ENCODE measurements around the gene ARMC6.

ARMC6 gene

DNA sequence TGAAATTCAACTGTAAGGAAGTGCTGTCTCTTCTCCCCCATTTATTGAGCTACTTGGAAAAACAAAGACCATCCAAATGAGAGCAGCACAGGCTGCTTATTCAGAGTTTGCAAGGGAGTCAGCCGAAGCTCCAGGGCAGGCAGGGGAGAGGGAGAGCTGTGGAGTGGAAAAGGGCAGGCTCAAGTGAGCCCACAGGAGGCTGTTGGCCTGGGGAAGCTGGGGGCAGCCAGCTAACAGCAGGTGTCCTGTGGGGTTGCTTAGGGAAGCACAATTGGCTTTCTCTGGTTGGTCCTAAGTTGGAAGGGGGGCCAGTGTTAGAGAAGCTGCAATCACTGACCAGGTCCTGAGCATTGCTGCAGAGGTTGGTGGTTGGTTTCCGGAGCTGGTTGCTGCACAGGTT, 54.3 kb downstream of the ARMC6 start:
- Histone ChIP-seq H3K4me1 (ENCODE audit: insufficient read depth, low read length) (no peaks in the 10 kb centered on the region), H3K4me2 (ENCODE audit: insufficient read depth, low read length) (no peak overlapping the region), H3K4me3 (ENCODE audit: low read depth in 1 of 2, low read length in 2 of 2) (no peak overlapping the region), H3K36me3 (ENCODE audit: insufficient read depth, low read length) (peaks cover 9% of the 10 kb centered on the region), H3K79me2 (ENCODE audit: insufficient read depth, low read length) (peaks cover 3% of the 10 kb centered on the region; the same call in 1 of the 2 replicates), H3K9me3 (ENCODE audit: insufficient read depth, low read length, severe bottlenecking) (no peaks in the 10 kb centered on the region), H3K27me3 (ENCODE audit: insufficient read depth, low read length, poor library complexity) (no peaks in the 10 kb centered on the region), H2AFZ (ENCODE audit: low read depth, low read length) (no peak overlapping the region), H3K9ac (ENCODE audit: low read depth, low read length) (no peak overlapping the region), H3K27ac (ENCODE audit: low read length) (no peak overlapping the region), H4K20me1 (ENCODE audit: insufficient read depth, low read length) (no peaks in the 10 kb centered on the region; the same call in 1 of the 2 replicates)
- TF ChIP-seq EZH2 (IDR thresholded peaks at IDR 0.05; ENCODE audit: borderline replicate concordance, low read depth, low read length, severe bottlenecking), result no peak
- TF ChIP-seq, protein P1, sequence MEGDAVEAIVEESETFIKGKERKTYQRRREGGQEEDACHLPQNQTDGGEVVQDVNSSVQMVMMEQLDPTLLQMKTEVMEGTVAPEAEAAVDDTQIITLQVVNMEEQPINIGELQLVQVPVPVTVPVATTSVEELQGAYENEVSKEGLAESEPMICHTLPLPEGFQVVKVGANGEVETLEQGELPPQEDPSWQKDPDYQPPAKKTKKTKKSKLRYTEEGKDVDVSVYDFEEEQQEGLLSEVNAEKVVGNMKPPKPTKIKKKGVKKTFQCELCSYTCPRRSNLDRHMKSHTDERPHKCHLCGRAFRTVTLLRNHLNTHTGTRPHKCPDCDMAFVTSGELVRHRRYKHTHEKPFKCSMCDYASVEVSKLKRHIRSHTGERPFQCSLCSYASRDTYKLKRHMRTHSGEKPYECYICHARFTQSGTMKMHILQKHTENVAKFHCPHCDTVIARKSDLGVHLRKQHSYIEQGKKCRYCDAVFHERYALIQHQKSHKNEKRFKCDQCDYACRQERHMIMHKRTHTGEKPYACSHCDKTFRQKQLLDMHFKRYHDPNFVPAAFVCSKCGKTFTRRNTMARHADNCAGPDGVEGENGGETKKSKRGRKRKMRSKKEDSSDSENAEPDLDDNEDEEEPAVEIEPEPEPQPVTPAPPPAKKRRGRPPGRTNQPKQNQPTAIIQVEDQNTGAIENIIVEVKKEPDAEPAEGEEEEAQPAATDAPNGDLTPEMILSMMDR (IDR thresholded peaks at IDR 0.05; ENCODE audit: borderline replicate concordance, extremely low read depth, low read length, poor library complexity, severe bottlenecking), result no peak
- ATAC-seq (ENCODE audit: insufficient read depth, low read depth) (no peak), DNase-seq (no peak)

DNA sequence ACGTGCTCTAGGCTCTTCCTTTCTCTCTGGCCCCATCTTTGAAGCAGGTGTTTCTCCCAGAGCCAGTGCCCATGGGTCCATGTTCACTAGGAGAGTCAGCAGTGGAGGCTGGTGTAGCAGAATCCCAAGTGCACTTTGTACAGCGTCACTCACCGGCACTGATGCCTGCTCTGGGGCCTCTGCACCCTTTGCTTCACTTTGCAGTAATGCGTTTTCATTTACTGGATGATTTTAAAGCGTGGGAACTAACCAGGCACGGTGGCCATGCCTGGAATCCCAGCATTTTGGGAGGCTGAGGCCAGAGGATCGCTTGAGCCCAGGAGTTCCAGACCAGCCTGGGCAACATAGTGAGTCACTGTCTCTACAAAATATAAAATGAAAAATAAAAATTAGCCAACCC, 61.1 kb downstream of the ARMC6 start:
- TF ChIP-seq EZH2 (IDR thresholded peaks at IDR 0.05; ENCODE audit: borderline replicate concordance, low read depth, low read length, severe bottlenecking), result no peak
- TF ChIP-seq, protein P1 (IDR thresholded peaks at IDR 0.05; ENCODE audit: borderline replicate concordance, extremely low read depth, low read length, poor library complexity, severe bottlenecking), result no peak
- H3K36me3 ChIP-seq (ENCODE audit: insufficient read depth, low read length), result peaks cover 7% of the 10 kb centered on the region; the same call in 1 of the 2 replicates
- no peak for DNase-seq

DNA sequence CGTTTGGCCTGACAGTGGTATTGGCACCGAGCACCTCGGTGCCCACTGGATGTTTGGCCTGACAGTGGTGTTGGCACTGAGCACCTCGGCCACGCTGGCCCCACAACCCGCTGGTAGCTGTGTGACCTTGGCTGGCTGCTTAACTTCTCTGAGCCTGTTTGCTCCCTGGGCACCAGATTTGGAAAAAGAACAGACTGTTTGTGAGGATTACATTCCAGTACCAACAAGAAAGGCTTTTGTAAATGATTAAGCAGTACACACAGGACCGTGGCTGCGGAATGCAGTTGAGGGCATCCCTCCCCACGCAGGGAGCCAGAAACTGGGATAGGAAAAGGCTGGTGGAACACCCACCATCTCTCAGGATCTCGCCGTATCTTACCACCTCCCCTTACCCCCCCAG, 62.3 kb downstream of the ARMC6 start:
- Histone ChIP-seq H3K27ac (ENCODE audit: low read length) (no peak overlapping the region), H3K36me3 (ENCODE audit: insufficient read depth, low read length) (peaks cover 7% of the 10 kb centered on the region; the same call in 1 of the 2 replicates), H3K79me2 (ENCODE audit: insufficient read depth, low read length) (peaks cover 3% of the 10 kb centered on the region; the same call in 1 of the 2 replicates), H2AFZ (ENCODE audit: low read depth, low read length) (no peak overlapping the region), H3K27me3 (ENCODE audit: insufficient read depth, low read length, poor library complexity) (no peaks in the 10 kb centered on the region), H3K4me2 (ENCODE audit: insufficient read depth, low read length) (no peak overlapping the region), H3K4me3 (ENCODE audit: low read depth in 1 of 2, low read length in 2 of 2) (no peak overlapping the region), H3K9ac (ENCODE audit: low read depth, low read length) (no peak overlapping the region), H3K9me3 (ENCODE audit: insufficient read depth, low read length, severe bottlenecking) (no peaks in the 10 kb centered on the region), H4K20me1 (ENCODE audit: insufficient read depth, low read length) (no peaks in the 10 kb centered on the region; the same call in 1 of the 2 replicates), H3K4me1 (ENCODE audit: insufficient read depth, low read length) (no peaks in the 10 kb centered on the region)
- TF ChIP-seq EZH2 (IDR thresholded peaks at IDR 0.05; ENCODE audit: borderline replicate concordance, low read depth, low read length, severe bottlenecking), result no peak
- TF ChIP-seq, protein P1 (IDR thresholded peaks at IDR 0.05; ENCODE audit: borderline replicate concordance, extremely low read depth, low read length, poor library complexity, severe bottlenecking), result no peak
- ATAC-seq (ENCODE audit: insufficient read depth, low read depth) (no peak), DNase-seq (no peak)

More for the DNA sequence above, 61.1 kb downstream of the ARMC6 start:
- Histone ChIP-seq H3K9ac (ENCODE audit: low read depth, low read length) (no peak overlapping the region), H3K4me1 (ENCODE audit: insufficient read depth, low read length) (no peaks in the 10 kb centered on the region), H3K4me2 (ENCODE audit: insufficient read depth, low read length) (no peak overlapping the region), H3K79me2 (ENCODE audit: insufficient read depth, low read length) (peaks cover 3% of the 10 kb centered on the region; the same call in 1 of the 2 replicates), H3K27me3 (ENCODE audit: insufficient read depth, low read length, poor library complexity) (no peaks in the 10 kb centered on the region), H4K20me1 (ENCODE audit: insufficient read depth, low read length) (no peaks in the 10 kb centered on the region; the same call in 1 of the 2 replicates), H3K27ac (ENCODE audit: low read length) (no peak overlapping the region), H3K4me3 (ENCODE audit: low read depth in 1 of 2, low read length in 2 of 2) (no peak overlapping the region), H3K9me3 (ENCODE audit: insufficient read depth, low read length, severe bottlenecking) (no peaks in the 10 kb centered on the region), H2AFZ (ENCODE audit: low read depth, low read length) (no peak overlapping the region)
- ATAC-seq (ENCODE audit: insufficient read depth, low read depth), result no peak

Measured in DND-41 (cell line).